ENCODE results near the gene ANO4. TPM values are rescaled to one million over a fixed set of nuclear protein-coding genes. Genes with fewer than 3 reads are reported as not detected.

The ANO4 gene
- total RNA-seq, 1 experiment from 2014 or later = 5.7 TPM

- Histone ChIP-seq H4K5ac (ENCODE audit: insufficient read length, low read depth, low read length) (no peak overlapping the region), H4K8ac (replicated peaks; ENCODE audit: insufficient read length, low read depth, low read length) (no peak overlapping the region), H2BK12ac (ENCODE audit: insufficient read length, low read depth, low read length) (no peak overlapping the region), H4K91ac (ENCODE audit: insufficient read length, low read depth, low read length) (no peak overlapping the region), H3K27ac (ENCODE audit: insufficient read length, low read depth, low read length) (no peak overlapping the region), H2BK5ac (ENCODE audit: insufficient read length, low read length) (no peak overlapping the region), H3K14ac (ENCODE audit: insufficient read depth, low read length) (no peak overlapping the region), H4K20me1 (ENCODE audit: control insufficient read depth, insufficient read depth, insufficient read length) (no peaks in the 10 kb centered on the region), H3T11ph (ENCODE audit: low read length) (no peak overlapping the region), H3K4me1 (ENCODE audit: insufficient read depth, low read length) (peaks cover 3% of the 10 kb centered on the region; the same call in 1 of the 2 replicates), H3K27me3 (ENCODE audit: insufficient read depth, low read length) (no peaks in the 10 kb centered on the region), H3K23me2 (ENCODE audit: insufficient read length, low read depth, low read length, poor library complexity, severe bottlenecking) (no peaks in the 10 kb centered on the region), H3K4ac (ENCODE audit: low read depth, low read length) (no peak overlapping the region), H3K56ac (ENCODE audit: insufficient read length, low read depth, low read length) (no peak overlapping the region), H3K9me3 (ENCODE audit: control insufficient read depth, low read depth, low read length) (no peaks in the 10 kb centered on the region), H3K79me1 (ENCODE audit: insufficient read depth, low read depth, low read length, poor library complexity, severe bottlenecking) (no peaks in the 10 kb centered on the region), H2BK15ac (ENCODE audit: low read depth, low read length) (no peak overlapping the region), H2BK20ac (ENCODE audit: low read depth, low read length, poor library complexity, severe bottlenecking) (no peak overlapping the region), H3K18ac (ENCODE audit: insufficient read length, low read depth, low read length) (no peak overlapping the region), H2AK5ac (ENCODE audit: insufficient read length, low read length) (no peak overlapping the region), H2BK120ac (ENCODE audit: low read depth, low read length, poor library complexity, severe bottlenecking) (no peak overlapping the region), H3K79me2 (ENCODE audit: insufficient read depth, low read length) (no peaks in the 10 kb centered on the region), H3K23ac (ENCODE audit: insufficient read length, low read depth, low read length) (no peak overlapping the region), H3K9ac (ENCODE audit: extremely low read depth, insufficient read length, low read length) (no peak overlapping the region), H3K4me2 (ENCODE audit: insufficient read depth, insufficient read length, low read length) (no peak overlapping the region), H2AFZ (ENCODE audit: low read length) (no peak overlapping the region)
- Mint-ChIP-seq H3K9me3 (no peaks in the 10 kb centered on the region), H3K4me1 (peaks cover 42 to 50% of the 10 kb centered on the region in 2 experiments), H3K36me3 (ENCODE audit: insufficient read depth in 1 of 3, low read depth in 3 of 3) (no peaks in the 10 kb centered on the region), H3K27me3 (ENCODE audit: low read depth) (peaks cover 12% of the 10 kb centered on the region), H3K4me3 (no peak overlapping the region), H3K27ac (no peak overlapping the region)
- WGBS (ENCODE audit: extremely low coverage, insufficient read length, low lambda C conversion rate) = no CpG with 5 or more reads among the region's 2 CpGs
- TF ChIP-seq CTCF (conservative IDR thresholded peaks at IDR 0.05) = no peak
- DNase-seq = no peak
Measured at GRCh38 chr12:100793182-100793581, 1.4 kb upstream of the ANO4 start.
